ENCODE data around the gene COL23A1. TPM values are rescaled to one million over a fixed set of nuclear protein-coding genes. Genes with fewer than 3 reads are reported as not detected.

The COL23A1 gene
- total RNA-seq, 1 experiment from 2014 or later: 15.0 TPM

GRCh38 chr5:178468196-178468685, 122.0 kb downstream of the COL23A1 start (continued):
- TF ChIP-seq ARID4B (CRISPR knock-in tag; IDR thresholded peaks at IDR 0.05; ENCODE audit: borderline replicate concordance): no peak

- CTCF ChIA-PET: interaction anchor here (0.9 to 2.9 kb wide), 3 partner anchors 46 to 123 kb away, joined by 3 to 16 read pairs (median 3); partner anchors contain the start of gene COL23A1
- POLR2A ChIA-PET: no interaction called here
- no peak for ATAC-seq
- Mint-ChIP-seq H3K36me3 (no peaks in the 10 kb centered on the region), H3K27me3 (ENCODE audit: low read depth) (no peaks in the 10 kb centered on the region), H3K4me3 (no peak overlapping the region), H3K9me3 (no peaks in the 10 kb centered on the region), H3K27ac (no peak overlapping the region; the same call in 1 of the 2 replicates), H3K4me1 (peaks cover 19% of the 10 kb centered on the region)
- TF ChIP-seq ZNF138 (CRISPR knock-in tag; conservative IDR thresholded peaks at IDR 0.05) (no peak), SMAD3 (CRISPR knock-in tag; IDR thresholded peaks at IDR 0.05; ENCODE audit: borderline replicate concordance) (no peak), AR (CRISPR knock-in tag; IDR thresholded peaks at IDR 0.05) (no peak), NFE2L1 (CRISPR knock-in tag; IDR thresholded peaks at IDR 0.05) (no peak)
- DNase-seq (ENCODE audit: low spot score): no peak
Measured at GRCh38 chr5:178467568-178468195, 122.5 kb downstream of the COL23A1 start.

GRCh38 chr5:178467205-178467567, 123.0 kb downstream of the COL23A1 start:
- no peak overlapping the region for H3K4me3 Mint-ChIP-seq
- no peak for TF ChIP-seq NR2C2 (CRISPR knock-in tag; IDR thresholded peaks at IDR 0.05)
- no peak overlapping the region; the same call in 1 of the 2 replicates for H3K27ac Mint-ChIP-seq
- ChIA-PET POLR2A (no interaction called here), CTCF (interaction anchor here (1.1 kb wide), 1 partner anchor 123 kb away, joined by 3 read pairs; the partner anchor contains the start of gene COL23A1)
- no peak for ATAC-seq
- no peaks in the 10 kb centered on the region for H3K9me3 Mint-ChIP-seq
- no peaks in the 10 kb centered on the region for H3K36me3 Mint-ChIP-seq
- no peaks in the 10 kb centered on the region for H3K27me3 Mint-ChIP-seq (ENCODE audit: low read depth)
- peaks cover 24% of the 10 kb centered on the region for H3K4me1 Mint-ChIP-seq
- no peak for DNase-seq (ENCODE audit: low spot score)

DNA sequence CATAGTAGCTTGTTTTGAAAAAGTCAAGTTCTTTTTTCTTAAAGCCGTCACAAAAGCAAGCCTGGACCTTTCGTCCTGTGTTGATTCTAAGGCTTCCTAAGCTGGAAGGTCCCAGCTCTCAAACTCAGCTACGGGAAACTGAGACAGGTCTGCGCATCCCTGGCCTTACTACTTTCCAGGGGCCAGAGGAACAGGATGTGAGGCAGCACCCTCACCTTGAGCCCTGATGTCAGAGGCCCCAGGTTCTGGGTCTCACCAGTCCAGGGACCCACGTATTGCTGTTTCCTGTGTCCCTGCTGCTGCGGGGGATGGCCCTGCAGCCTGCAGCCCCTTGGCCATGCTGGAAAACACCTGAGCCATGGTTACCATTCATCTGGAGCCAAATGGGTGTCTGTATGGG, 123.9 kb downstream of the COL23A1 start:
- no peak for ATAC-seq
- no peak for DNase-seq (ENCODE audit: low spot score)
- ChIA-PET CTCF (no interaction called here), POLR2A (no interaction called here)
- Mint-ChIP-seq H3K27ac (no peak overlapping the region), H3K9me3 (no peaks in the 10 kb centered on the region), H3K4me3 (no peak overlapping the region), H3K27me3 (ENCODE audit: low read depth) (no peaks in the 10 kb centered on the region), H3K4me1 (peaks cover 32% of the 10 kb centered on the region), H3K36me3 (no peaks in the 10 kb centered on the region)
- TF ChIP-seq AR (CRISPR knock-in tag; IDR thresholded peaks at IDR 0.05): no peak
- TF ChIP-seq ZNF263 (CRISPR knock-in tag; IDR thresholded peaks at IDR 0.05; ENCODE audit: low read depth): no peak
- TF ChIP-seq OVOL2 (CRISPR knock-in tag; IDR thresholded peaks at IDR 0.05; ENCODE audit: borderline replicate concordance): no peak
- TF ChIP-seq GTF2I (CRISPR knock-in tag; conservative IDR thresholded peaks at IDR 0.05): no peak
- TF ChIP-seq SMAD3 (CRISPR knock-in tag; IDR thresholded peaks at IDR 0.05; ENCODE audit: borderline replicate concordance): no peak
